Glutamatergic neuron (in vitro differentiated cells): ENCODE results near the gene ADORA2A. TPM values are rescaled to one million over a fixed set of nuclear protein-coding genes. Genes with fewer than 3 reads are reported as not detected.

Source experiments
- DNase-seq: peaks from one replicate; pipeline ENCODE4 v3.0.0; 2022
- H3K27ac Mint-ChIP-seq: one replicate; pipeline ENCODE4 v1.8.0; 2020; ENCODE audit warnings: mild to moderate bottlenecking, mixed read lengths, inconsistent platforms; ENCODE audit not compliant: unreplicated experiment
- H3K27me3 Mint-ChIP-seq: one replicate; pipeline ENCODE4 v1.8.0; 2020; ENCODE audit warnings: mild to moderate bottlenecking, moderate library complexity, mixed read lengths, inconsistent platforms; ENCODE audit not compliant: unreplicated experiment
- H3K36me3 Mint-ChIP-seq: one replicate; pipeline ENCODE4 v1.8.0; 2020; ENCODE audit warnings: mild to moderate bottlenecking, mixed read lengths, inconsistent platforms; ENCODE audit not compliant: unreplicated experiment
- H3K4me1 Mint-ChIP-seq: one replicate; pipeline ENCODE4 v1.8.0; 2020; ENCODE audit warnings: mild to moderate bottlenecking, low read depth, mixed read lengths, inconsistent platforms; ENCODE audit not compliant: unreplicated experiment
- H3K4me3 Mint-ChIP-seq: one replicate; pipeline ENCODE4 v1.8.0; 2020; ENCODE audit warnings: mild to moderate bottlenecking, mixed read lengths, inconsistent platforms; ENCODE audit not compliant: unreplicated experiment
- H3K9me3 Mint-ChIP-seq: one replicate; pipeline ENCODE4 v1.8.0; 2020; ENCODE audit warnings: mild to moderate bottlenecking, moderate library complexity, mixed read lengths, inconsistent platforms; ENCODE audit not compliant: unreplicated experiment
- CTCF ChIP-seq: fragments of 200-600 bp; sonication (generic); IDR thresholded peaks from one replicate; pipeline ENCODE4 v1.5.0; 2021; ENCODE audit not compliant: partially characterized antibody, unreplicated experiment
- total RNA-seq: library from RNA; stranded (reverse); fragmentation: NEBNext Ultra II Directional; extraction: Animal tissue kit (Norgen Biotek cat#: 25700); gene quantifications from one replicate; pipeline ENCODE4 v1.2.1, GENCODE V29; 2021; ENCODE audit not compliant: unreplicated experiment

The ADORA2A gene
- total RNA-seq, 1 donor from 2014 or later, result 15.9 TPM

DNA sequence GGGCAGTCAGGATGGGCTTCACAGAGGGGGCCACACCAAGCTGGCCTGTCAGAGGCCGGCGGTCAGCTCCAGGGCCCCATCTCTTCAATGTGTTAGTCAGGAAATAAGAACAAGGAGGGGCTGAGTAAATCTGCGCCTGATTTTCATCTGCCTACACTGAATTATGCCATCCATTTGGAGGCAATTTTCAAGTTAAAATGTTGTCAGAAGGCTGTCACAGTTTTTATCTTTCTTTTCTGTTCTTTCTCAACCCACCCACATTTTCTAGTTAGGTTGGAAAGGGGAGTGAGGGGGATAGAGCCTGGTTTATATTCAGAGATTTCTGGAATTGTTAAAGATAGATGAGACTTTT lies 18.8 kb downstream of the ADORA2A start:
- TF ChIP-seq CTCF, result no peak
- Mint-ChIP-seq H3K4me1 (peaks cover 36% of the 10 kb centered on the region), H3K36me3 (no peaks in the 10 kb centered on the region), H3K27ac (peak overlapping the region; percentile 53), H3K27me3 (peaks cover 8% of the 10 kb centered on the region), H3K9me3 (peaks cover 15% of the 10 kb centered on the region), H3K4me3 (no peak overlapping the region)
- DNase-seq, result no peak

DNA sequence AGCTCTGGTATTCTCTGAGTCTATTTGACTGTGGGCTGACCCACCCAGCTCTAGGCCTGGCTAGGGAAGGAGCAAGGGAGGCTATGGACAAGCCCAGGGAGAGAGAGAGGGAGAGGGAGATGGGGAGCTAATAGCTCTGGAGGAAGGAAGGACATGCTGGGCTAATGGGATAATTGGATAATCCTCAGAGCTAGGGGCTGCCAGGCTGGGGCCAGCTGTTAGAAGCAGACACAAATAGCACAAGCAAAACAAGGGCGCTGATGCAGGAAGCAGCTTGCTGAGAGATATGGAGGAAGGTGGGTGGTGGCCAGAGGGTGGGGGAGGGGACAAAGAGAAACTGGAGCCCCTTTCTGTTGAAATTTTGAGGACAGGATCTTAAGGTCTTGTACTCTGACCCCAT lies 23.2 kb downstream of the ADORA2A start:
- Mint-ChIP-seq H3K27me3 (peaks cover 6% of the 10 kb centered on the region), H3K4me1 (peaks cover 25% of the 10 kb centered on the region), H3K27ac (peak overlapping the region; percentile 54), H3K9me3 (peaks cover 7% of the 10 kb centered on the region), H3K36me3 (no peaks in the 10 kb centered on the region), H3K4me3 (peak overlapping the region; percentile 14)
- DNase-seq, result peak; percentile 65
- TF ChIP-seq CTCF, result no peak

DNA sequence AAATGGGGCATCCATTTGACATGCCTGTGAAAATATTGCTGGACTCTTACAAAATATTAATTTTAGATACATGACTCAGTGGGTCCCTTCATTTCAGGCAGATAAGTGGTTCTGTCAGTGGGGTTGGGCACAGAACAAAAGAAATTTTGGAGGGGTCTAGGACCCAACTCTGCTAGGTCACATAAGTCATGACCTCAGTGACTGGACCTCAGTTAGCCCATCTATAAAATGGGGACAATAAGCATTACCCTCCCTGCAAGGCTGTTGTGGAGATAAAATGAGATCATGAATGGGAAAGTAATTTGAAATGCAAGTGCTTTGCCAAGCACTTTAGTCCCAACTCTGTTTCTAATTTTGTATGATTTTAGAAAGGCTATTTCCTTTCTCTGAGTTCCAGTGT lies 23.8 kb downstream of the ADORA2A start:
- H3K27me3 Mint-ChIP-seq, result peaks cover 6% of the 10 kb centered on the region
- peaks cover 20% of the 10 kb centered on the region for H3K4me1 Mint-ChIP-seq
- TF ChIP-seq CTCF, result no peak
- peaks cover 7% of the 10 kb centered on the region for H3K9me3 Mint-ChIP-seq
- peak overlapping the region; percentile 66 for H3K27ac Mint-ChIP-seq
- H3K4me3 Mint-ChIP-seq, result no peak overlapping the region
- no peaks in the 10 kb centered on the region for H3K36me3 Mint-ChIP-seq
- DNase-seq, result no peak

- peaks cover 14% of the 10 kb centered on the region for H3K4me1 Mint-ChIP-seq
- no peak for TF ChIP-seq CTCF
Observed at GRCh38 chr22:24453853-24454252, 26.5 kb downstream of the ADORA2A start.

DNA sequence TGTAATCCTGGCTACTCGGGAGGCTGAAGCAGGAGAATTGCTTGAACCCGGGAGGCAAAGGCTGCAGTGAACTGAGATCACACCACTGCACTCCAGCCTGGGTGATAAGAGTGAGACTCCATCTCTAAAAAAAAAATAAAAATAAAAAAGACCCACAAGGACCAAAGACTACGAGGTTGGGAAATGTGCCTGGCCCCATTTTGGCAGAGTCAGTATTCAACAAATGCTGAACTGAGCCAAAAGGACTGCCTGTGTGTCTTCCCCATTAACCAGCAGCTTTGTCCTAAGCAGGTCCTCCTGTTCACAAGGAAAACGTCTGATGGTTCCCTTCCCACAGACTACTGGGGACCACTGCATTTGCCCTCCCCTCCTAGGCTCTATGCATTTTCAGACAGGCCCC lies 27.6 kb downstream of the ADORA2A start:
- no peak for TF ChIP-seq CTCF
- DNase-seq, result no peak
- no peak overlapping the region for H3K4me3 Mint-ChIP-seq
- H3K4me1 Mint-ChIP-seq, result peaks cover 7% of the 10 kb centered on the region
- H3K36me3 Mint-ChIP-seq, result no peaks in the 10 kb centered on the region
- peaks cover 3% of the 10 kb centered on the region for H3K9me3 Mint-ChIP-seq
- peaks cover 3% of the 10 kb centered on the region for H3K27me3 Mint-ChIP-seq
- H3K27ac Mint-ChIP-seq, result no peak overlapping the region

More at GRCh38 chr22:24453853-24454252, 26.5 kb downstream of the ADORA2A start:
- DNase-seq, result no peak
- Mint-ChIP-seq H3K27ac (no peak overlapping the region), H3K4me3 (no peak overlapping the region), H3K27me3 (peaks cover 6% of the 10 kb centered on the region), H3K36me3 (no peaks in the 10 kb centered on the region), H3K9me3 (peaks cover 5% of the 10 kb centered on the region)
